ENCODE measurements around the gene SUCO.

Gene SUCO

GRCh38 chr1:172515927-172516326 lies 17.0 kb upstream of the SUCO start:
- no peak for DNase-seq

- DNase-seq, result no peak
Observed at GRCh38 chr1:172517081-172517480, 15.9 kb upstream of the SUCO start.

GRCh38 chr1:172517545-172517944 lies 15.4 kb upstream of the SUCO start:
- DNase-seq, result no peak

GRCh38 chr1:172529304-172529703 lies 3.6 kb upstream of the SUCO start:
- DNase-seq, result no peak

GRCh38 chr1:172530000-172530399 lies 3.0 kb upstream of the SUCO start:
- DNase-seq, result no peak

GRCh38 chr1:172531412-172532182 lies 1.4 kb upstream of the SUCO start:
- no peak for DNase-seq

GRCh38 chr1:172532183-172532699 lies 709 bp upstream of the SUCO start:
- DNase-seq, result peak; percentile 87

GRCh38 chr1:172533513-172534151 lies 682 bp downstream of the SUCO start:
- DNase-seq, result peak; percentile 44

- no peak for DNase-seq
Observed at GRCh38 chr1:172536256-172536655, 3.3 kb downstream of the SUCO start.

- no peak for DNase-seq
Observed at GRCh38 chr1:172537366-172537765, 4.4 kb downstream of the SUCO start.

GRCh38 chr1:172537827-172538391 lies 5.0 kb downstream of the SUCO start:
- no peak for DNase-seq

GRCh38 chr1:172540635-172541034 lies 7.7 kb downstream of the SUCO start:
- no peak for DNase-seq

- no peak for DNase-seq
Observed at GRCh38 chr1:172544481-172545104, 11.6 kb downstream of the SUCO start.

- DNase-seq, result no peak
Observed at GRCh38 chr1:172545396-172546004, 12.6 kb downstream of the SUCO start.

- no peak for DNase-seq
Observed at GRCh38 chr1:172547071-172547470, 14.1 kb downstream of the SUCO start.

- DNase-seq, result no peak
Observed at GRCh38 chr1:172549621-172550280, 16.8 kb downstream of the SUCO start.

- DNase-seq, result no peak
Observed at GRCh38 chr1:172551279-172551678, 18.3 kb downstream of the SUCO start.

GRCh38 chr1:172554915-172555314 lies 22.0 kb downstream of the SUCO start:
- DNase-seq, result no peak

- no peak for DNase-seq
Observed at GRCh38 chr1:172556461-172556860, 23.5 kb downstream of the SUCO start.

GRCh38 chr1:172557270-172557669 lies 24.3 kb downstream of the SUCO start:
- DNase-seq, result no peak

- no peak for DNase-seq
Observed at GRCh38 chr1:172559572-172560210, 26.7 kb downstream of the SUCO start.

GRCh38 chr1:172561252-172561651 lies 28.3 kb downstream of the SUCO start:
- DNase-seq, result no peak
